Mucosa of descending colon (tissue), 3 donors: ENCODE data around the gene GSK3B. TPM values are rescaled to one million over a fixed set of nuclear protein-coding genes. Genes with fewer than 3 reads are reported as not detected.

Experiments used
- ATAC-seq: fragments of 200-7000 bp; cut with Tn5 transposase; one replicate; pipeline ENCODE4 v1.9.1; 2020; ENCODE audit warnings: mild to moderate bottlenecking, moderate library complexity
- DNase-seq, 3 donors: peaks; one replicate each; pipeline ENCODE4 v3.0.0-alpha.2; 2020
- H3K36me3 ChIP-seq: fragments of 200-600 bp; one replicate; pipeline ENCODE4 v1.8.0; 2021; ENCODE audit warnings: low read depth, mild to moderate bottlenecking
- H3K4me1 ChIP-seq: fragments of 200-600 bp; one replicate; pipeline ENCODE4 v1.8.0; 2021; ENCODE audit warnings: low read depth, mild to moderate bottlenecking
- H3K4me3 ChIP-seq: fragments of 200-600 bp; one replicate; pipeline ENCODE4 v1.8.0; 2021; ENCODE audit warnings: mild to moderate bottlenecking
- H3K9me3 ChIP-seq: fragments of 200-600 bp; one replicate; pipeline ENCODE4 v1.8.0; 2021; ENCODE audit warnings: mild to moderate bottlenecking
- CTCF ChIP-seq: fragments of 200-600 bp; IDR thresholded peaks from one replicate; pipeline ENCODE4 v1.8.0; 2022; ENCODE audit warnings: antibody characterized with exemption, mild to moderate bottlenecking
- intact Hi-C, 2 donors: fragments of 100-400 bp; cut with DNase I in 1 of 2; cut with micrococcal nuclease in 1 of 2; formaldehyde crosslinking; loops; one replicate each; pipeline versions ENCODE4 v1.11.0 to v1.11.1; 2022; cut with DNase I, micrococcal nuclease
- total RNA-seq, 3 donors: library from RNA; stranded (reverse); fragmentation: NEBNext Ultra II Directional in 2 of 3; extraction: Animal tissue kit (Norgen Biotek cat#: 25700) in 2 of 3; gene quantifications; one replicate each; pipeline versions ENCODE4 v1.2.1 to v1.2.4, GENCODE V29; 2021 to 2023
- donor health status: DM: no; HTN: no; CAD: no; lungs with moderate emphysema.
- donor health status: DM: no; HTN: no; CAD: no.
- donor health status: DM: no; HTN: yes; CAD: no.

The GSK3B gene
- total RNA-seq, 3 donors from 2014 or later = 40.1 to 41.9 (median 41.0) TPM

- Histone ChIP-seq H3K4me3 (no peak overlapping the region), H3K9me3 (no peaks in the 10 kb centered on the region), H3K4me1 (peaks cover 8% of the 10 kb centered on the region), H3K36me3 (no peaks in the 10 kb centered on the region)
- TF ChIP-seq CTCF = no peak
- intact Hi-C loops = no loop called here
- DNase-seq (no peak), ATAC-seq (no peak)
Measured at GRCh38 chr3:119776304-119776703, 317.9 kb downstream of the GSK3B start.

DNA sequence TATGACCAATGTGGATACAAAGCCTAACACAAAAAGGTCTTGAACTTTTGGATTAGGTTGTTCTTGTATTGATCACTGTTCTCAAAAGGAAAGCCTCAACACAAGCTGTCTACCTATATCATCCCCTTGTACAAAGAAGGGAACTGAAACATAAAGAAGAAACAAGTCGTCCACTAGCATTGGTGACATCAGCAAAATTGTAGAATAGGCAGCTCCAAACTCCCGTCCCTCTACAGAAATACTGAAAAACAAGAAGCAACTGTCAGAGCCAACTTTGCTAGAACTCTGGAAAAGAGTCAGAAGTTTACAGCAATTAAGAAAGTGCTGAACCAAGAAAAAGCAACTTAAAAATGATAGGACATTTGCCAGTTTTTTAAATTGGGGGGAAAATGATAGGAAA is 319.8 kb downstream of the GSK3B start:
- H3K4me1 ChIP-seq = no peaks in the 10 kb centered on the region
- H3K4me3 ChIP-seq = no peak overlapping the region
- DNase-seq (no peak), ATAC-seq (no peak)
- TF ChIP-seq CTCF = no peak
- no peaks in the 10 kb centered on the region for H3K36me3 ChIP-seq
- no peaks in the 10 kb centered on the region for H3K9me3 ChIP-seq
- intact Hi-C loops = no loop called here

Other genes starting within 250 kb of the GSK3B start
- 1 to 10 TPM in 1 of 3 donors, under 1 TPM in 1, not detected in 1; 0.34 to 2.7 TPM for gene GPR156, start 190.8 kb upstream of the GSK3B start, total RNA-seq